WI38 (cell line): ENCODE results near the gene HTR3A.

ENCODE experiments used
- H3K4me3 ChIP-seq: 2 replicates; pipeline ENCODE4 v1.5.1; 2011; ENCODE audit warnings: low read depth, mild to moderate bottlenecking, control low read depth, low read length
- TF ChIP-seq, protein P1 (sequence below): IDR thresholded peaks from 2 replicates; pipeline ENCODE4 v1.5.1; 2012; ENCODE audit warnings: low read depth, mild to moderate bottlenecking, control low read depth, low read length

Gene HTR3A

GRCh38 chr11:114036958-114037357 is 62.0 kb downstream of the HTR3A start:
- TF ChIP-seq, protein P1, sequence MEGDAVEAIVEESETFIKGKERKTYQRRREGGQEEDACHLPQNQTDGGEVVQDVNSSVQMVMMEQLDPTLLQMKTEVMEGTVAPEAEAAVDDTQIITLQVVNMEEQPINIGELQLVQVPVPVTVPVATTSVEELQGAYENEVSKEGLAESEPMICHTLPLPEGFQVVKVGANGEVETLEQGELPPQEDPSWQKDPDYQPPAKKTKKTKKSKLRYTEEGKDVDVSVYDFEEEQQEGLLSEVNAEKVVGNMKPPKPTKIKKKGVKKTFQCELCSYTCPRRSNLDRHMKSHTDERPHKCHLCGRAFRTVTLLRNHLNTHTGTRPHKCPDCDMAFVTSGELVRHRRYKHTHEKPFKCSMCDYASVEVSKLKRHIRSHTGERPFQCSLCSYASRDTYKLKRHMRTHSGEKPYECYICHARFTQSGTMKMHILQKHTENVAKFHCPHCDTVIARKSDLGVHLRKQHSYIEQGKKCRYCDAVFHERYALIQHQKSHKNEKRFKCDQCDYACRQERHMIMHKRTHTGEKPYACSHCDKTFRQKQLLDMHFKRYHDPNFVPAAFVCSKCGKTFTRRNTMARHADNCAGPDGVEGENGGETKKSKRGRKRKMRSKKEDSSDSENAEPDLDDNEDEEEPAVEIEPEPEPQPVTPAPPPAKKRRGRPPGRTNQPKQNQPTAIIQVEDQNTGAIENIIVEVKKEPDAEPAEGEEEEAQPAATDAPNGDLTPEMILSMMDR: no peak
- no peak overlapping the region for H3K4me3 ChIP-seq

GRCh38 chr11:114039551-114039950 is 64.6 kb downstream of the HTR3A start:
- H3K4me3 ChIP-seq: no peak overlapping the region
- TF ChIP-seq, protein P1: no peak
